Endothelial cell (in vitro differentiated cells): Measurements from ENCODE around the gene TMEM163. TPM values are rescaled to one million over a fixed set of nuclear protein-coding genes. Genes with fewer than 3 reads are reported as not detected.
"Not testable (repeated sequence)": the region's sequence is repeated elsewhere in the genome, so short reads cannot be mapped to it uniquely, and the experiment has no call there.

Experiments
- DNase-seq: peaks from one replicate; pipeline ENCODE4 v3.0.0; 2021; ENCODE audit warnings: low spot score
- H3K27ac Mint-ChIP-seq: one replicate; pipeline ENCODE4 v1.8.0; 2021; ENCODE audit warnings: mixed read lengths, inconsistent platforms; ENCODE audit not compliant: unreplicated experiment
- H3K27me3 Mint-ChIP-seq: one replicate; pipeline ENCODE4 v1.8.0; 2021; ENCODE audit warnings: mild to moderate bottlenecking, moderate library complexity, mixed read lengths, inconsistent platforms; ENCODE audit not compliant: unreplicated experiment
- H3K36me3 Mint-ChIP-seq: one replicate; pipeline ENCODE4 v1.8.0; 2021; ENCODE audit warnings: mild to moderate bottlenecking, low read depth, mixed read lengths, inconsistent platforms; ENCODE audit not compliant: unreplicated experiment
- H3K4me1 Mint-ChIP-seq: one replicate; pipeline ENCODE4 v1.8.0; 2021; ENCODE audit warnings: mild to moderate bottlenecking, mixed read lengths, inconsistent platforms; ENCODE audit not compliant: unreplicated experiment
- H3K4me3 Mint-ChIP-seq: one replicate; pipeline ENCODE4 v1.8.0; 2021; ENCODE audit warnings: mild to moderate bottlenecking, mixed read lengths, inconsistent platforms; ENCODE audit not compliant: unreplicated experiment
- H3K9me3 Mint-ChIP-seq: one replicate; pipeline ENCODE4 v1.8.0; 2021; ENCODE audit warnings: mixed read lengths, inconsistent platforms; ENCODE audit not compliant: unreplicated experiment
- total RNA-seq: library from RNA; stranded (reverse); fragmentation: NEBNext Ultra II Directional; extraction: Animal tissue kit (Norgen Biotek cat#: 25700); gene quantifications from one replicate; pipeline ENCODE4 v1.2.1, GENCODE V29; 2021; ENCODE audit not compliant: unreplicated experiment
- TF ChIP-seq, protein P1 (sequence below): fragments of 200-600 bp; sonication (generic); IDR thresholded peaks from one replicate; pipeline ENCODE4 v1.5.0; 2021; ENCODE audit warnings: antibody characterized with exemption; ENCODE audit not compliant: unreplicated experiment

Gene TMEM163
- total RNA-seq, 1 donor from 2014 or later, result 150 TPM

DNA sequence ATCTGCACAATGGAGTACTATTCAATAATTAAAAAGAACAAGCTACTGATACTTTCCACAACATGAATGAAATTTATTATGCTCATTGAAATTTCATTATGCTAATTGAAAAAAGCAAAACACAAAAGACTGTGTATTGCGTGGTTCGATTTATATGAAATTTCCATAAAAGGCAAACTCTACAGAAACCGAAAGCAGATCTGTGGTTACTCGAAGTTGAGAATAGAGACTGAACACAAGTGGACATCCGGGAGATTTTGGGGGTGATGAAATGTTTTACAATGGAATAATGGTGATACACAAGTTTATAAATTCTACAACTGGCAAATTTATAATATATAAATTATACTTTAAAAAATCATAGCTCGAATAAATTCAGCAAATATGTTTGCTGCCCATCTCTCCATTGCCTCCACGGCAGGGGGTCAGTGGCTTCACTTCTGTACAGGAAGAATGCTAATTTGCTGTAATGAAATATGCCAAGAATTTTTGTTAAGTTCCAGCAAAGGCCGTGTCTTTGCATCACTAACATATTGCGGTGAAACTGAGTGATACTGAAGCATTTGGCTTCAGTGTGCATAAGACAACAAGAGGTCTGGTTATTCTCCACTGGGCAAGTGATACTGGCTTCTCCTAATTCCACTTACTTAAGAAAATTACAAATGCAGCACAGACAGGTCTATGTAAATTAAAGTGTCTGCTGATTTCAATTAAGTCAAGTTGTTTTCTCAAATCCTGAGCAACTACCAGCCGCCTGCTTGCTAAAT lies 96.7 kb downstream of the TMEM163 start:
- Mint-ChIP-seq H3K9me3 (no peaks in the 10 kb centered on the region), H3K4me1 (peaks cover 2% of the 10 kb centered on the region), H3K36me3 (peaks cover 12% of the 10 kb centered on the region), H3K27ac (no peak overlapping the region), H3K4me3 (no peak overlapping the region), H3K27me3 (peaks cover 1% of the 10 kb centered on the region)
- TF ChIP-seq, protein P1, sequence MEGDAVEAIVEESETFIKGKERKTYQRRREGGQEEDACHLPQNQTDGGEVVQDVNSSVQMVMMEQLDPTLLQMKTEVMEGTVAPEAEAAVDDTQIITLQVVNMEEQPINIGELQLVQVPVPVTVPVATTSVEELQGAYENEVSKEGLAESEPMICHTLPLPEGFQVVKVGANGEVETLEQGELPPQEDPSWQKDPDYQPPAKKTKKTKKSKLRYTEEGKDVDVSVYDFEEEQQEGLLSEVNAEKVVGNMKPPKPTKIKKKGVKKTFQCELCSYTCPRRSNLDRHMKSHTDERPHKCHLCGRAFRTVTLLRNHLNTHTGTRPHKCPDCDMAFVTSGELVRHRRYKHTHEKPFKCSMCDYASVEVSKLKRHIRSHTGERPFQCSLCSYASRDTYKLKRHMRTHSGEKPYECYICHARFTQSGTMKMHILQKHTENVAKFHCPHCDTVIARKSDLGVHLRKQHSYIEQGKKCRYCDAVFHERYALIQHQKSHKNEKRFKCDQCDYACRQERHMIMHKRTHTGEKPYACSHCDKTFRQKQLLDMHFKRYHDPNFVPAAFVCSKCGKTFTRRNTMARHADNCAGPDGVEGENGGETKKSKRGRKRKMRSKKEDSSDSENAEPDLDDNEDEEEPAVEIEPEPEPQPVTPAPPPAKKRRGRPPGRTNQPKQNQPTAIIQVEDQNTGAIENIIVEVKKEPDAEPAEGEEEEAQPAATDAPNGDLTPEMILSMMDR, result no peak
- DNase-seq, result no peak

DNA sequence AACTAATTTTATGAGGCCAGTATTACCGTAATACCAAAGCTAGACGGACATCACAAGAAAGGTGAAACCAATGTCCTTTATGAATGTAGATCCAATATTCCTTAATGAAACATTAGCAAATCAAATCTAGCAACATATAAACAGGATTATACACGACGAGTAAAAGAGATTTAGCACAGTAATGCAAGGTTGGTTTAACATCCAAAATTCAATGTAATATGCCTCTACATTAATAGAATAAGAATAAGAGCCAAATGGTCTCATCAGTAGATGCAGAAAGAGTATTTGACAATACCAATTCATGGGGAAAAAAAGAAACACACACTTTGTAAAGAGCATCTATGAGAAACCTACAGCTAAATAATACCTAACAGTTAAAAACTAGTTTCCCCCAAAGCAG lies 99.5 kb downstream of the TMEM163 start:
- Mint-ChIP-seq H3K27ac (no peak overlapping the region), H3K36me3 (peaks cover 12% of the 10 kb centered on the region), H3K4me1 (no peaks in the 10 kb centered on the region), H3K27me3 (peaks cover 4% of the 10 kb centered on the region), H3K9me3 (no peaks in the 10 kb centered on the region), H3K4me3 (no peak overlapping the region)
- TF ChIP-seq, protein P1, result no peak
- DNase-seq, result no peak

DNA sequence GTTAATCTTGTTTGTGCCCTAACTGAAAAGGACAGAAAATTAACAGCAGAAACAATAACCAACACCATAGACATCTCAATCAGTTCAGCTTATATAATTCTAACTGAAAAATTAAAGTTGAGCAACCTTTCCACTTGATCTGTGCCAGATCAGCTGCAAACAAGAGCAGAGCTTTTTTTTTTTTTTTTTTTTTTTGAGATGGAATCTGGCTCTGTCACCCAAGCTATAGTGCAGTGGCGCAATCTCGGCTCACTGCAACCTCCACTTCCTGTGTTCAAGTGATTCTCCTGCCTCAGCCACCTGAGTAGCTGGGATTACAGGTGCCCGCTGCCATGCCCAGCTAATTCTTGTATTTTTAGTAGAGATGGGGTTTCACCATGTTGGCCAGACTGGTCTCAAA lies 103.3 kb downstream of the TMEM163 start:
- not testable (repeated sequence) for DNase-seq, H3K27me3 Mint-ChIP-seq, H3K27ac Mint-ChIP-seq, H3K9me3 Mint-ChIP-seq, H3K4me3 Mint-ChIP-seq, H3K4me1 Mint-ChIP-seq
- peaks cover 22% of the 10 kb centered on the region for H3K36me3 Mint-ChIP-seq

DNA sequence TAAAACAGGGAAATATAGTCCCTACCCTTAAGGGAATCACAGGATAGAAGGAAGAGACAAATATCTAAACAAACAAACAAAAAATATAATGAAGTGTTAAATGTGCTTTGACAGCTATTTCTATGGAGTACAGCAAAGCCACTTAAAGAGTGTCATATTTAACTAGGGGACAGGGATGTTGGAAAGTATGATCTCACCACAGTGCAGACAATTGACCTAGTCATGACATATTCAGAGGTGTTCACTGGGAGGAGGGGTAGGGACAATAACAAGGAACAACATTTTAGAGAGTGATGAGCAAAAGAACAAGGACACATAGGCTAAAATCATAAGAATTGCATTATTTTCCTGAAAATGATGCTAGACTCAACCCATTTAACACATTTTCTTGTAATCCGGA lies 107.5 kb downstream of the TMEM163 start:
- no peak for DNase-seq
- TF ChIP-seq, protein P1, result no peak
- Mint-ChIP-seq H3K9me3 (no peaks in the 10 kb centered on the region), H3K4me3 (no peak overlapping the region), H3K36me3 (peaks cover 10% of the 10 kb centered on the region), H3K27me3 (peaks cover 4% of the 10 kb centered on the region), H3K27ac (peak overlapping the region; percentile 7), H3K4me1 (peaks cover 11% of the 10 kb centered on the region)

DNA sequence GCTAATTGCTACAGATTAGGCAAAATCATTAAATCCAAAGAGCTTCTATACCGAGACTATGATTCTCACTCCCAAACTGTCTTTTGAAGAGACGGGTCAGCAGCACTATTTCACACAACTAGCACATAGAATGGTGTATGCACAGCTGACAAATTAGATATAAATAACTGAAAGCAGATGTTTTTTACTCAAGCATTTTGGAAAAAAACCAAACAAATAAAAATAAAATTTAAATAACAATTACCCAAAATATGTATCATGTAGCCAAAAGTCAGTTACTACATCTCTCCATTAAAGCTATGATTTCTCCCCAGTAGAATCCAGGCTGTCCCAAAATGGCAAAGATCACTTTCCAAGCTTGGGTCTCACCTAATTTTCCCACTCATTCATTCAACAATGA lies 107.9 kb downstream of the TMEM163 start:
- TF ChIP-seq, protein P1, result no peak
- H3K36me3 Mint-ChIP-seq, result peaks cover 10% of the 10 kb centered on the region
- H3K27ac Mint-ChIP-seq, result no peak overlapping the region
- H3K4me1 Mint-ChIP-seq, result peaks cover 16% of the 10 kb centered on the region
- H3K4me3 Mint-ChIP-seq, result no peak overlapping the region
- no peaks in the 10 kb centered on the region for H3K9me3 Mint-ChIP-seq
- DNase-seq, result no peak
- peaks cover 6% of the 10 kb centered on the region for H3K27me3 Mint-ChIP-seq
